AG10803 (cell line): Measurements from ENCODE around the gene NR2F1-AS1.
"Not testable (repeated sequence)": the region's sequence is repeated elsewhere in the genome, so short reads cannot be mapped to it uniquely, and the experiment has no call there.

Source experiments
- DNase-seq: peaks from one replicate; pipeline ENCODE4 v3.0.0; 2010; ENCODE audit warnings: low read depth
- H3K4me3 ChIP-seq: 2 replicates; pipeline ENCODE4 v1.5.1; 2011; ENCODE audit warnings: mild to moderate bottlenecking, low read length, control low read depth
- CTCF ChIP-seq: conservative IDR thresholded peaks from 2 replicates; pipeline ENCODE4 v1.5.1; 2011; ENCODE audit warnings: mild to moderate bottlenecking, low read length, control low read depth, inconsistent platforms

NR2F1-AS1 gene

GRCh38 chr5:93513298-93513697 lies 67.7 kb downstream of the NR2F1-AS1 start:
- no peak overlapping the region for H3K4me3 ChIP-seq
- TF ChIP-seq CTCF, result no peak
- no peak for DNase-seq

GRCh38 chr5:93512799-93513198 lies 68.2 kb downstream of the NR2F1-AS1 start:
- no peak overlapping the region for H3K4me3 ChIP-seq
- no peak for TF ChIP-seq CTCF
- peak; percentile 90 for DNase-seq

- no peak for DNase-seq
Observed at GRCh38 chr5:93511445-93511844, 69.6 kb downstream of the NR2F1-AS1 start.

GRCh38 chr5:93510626-93511380 lies 70.2 kb downstream of the NR2F1-AS1 start:
- no peak for DNase-seq
- no peak overlapping the region for H3K4me3 ChIP-seq
- TF ChIP-seq CTCF, result no peak

More at GRCh38 chr5:93511445-93511844, 69.6 kb downstream of the NR2F1-AS1 start:
- no peak for TF ChIP-seq CTCF
- no peak overlapping the region for H3K4me3 ChIP-seq

- not testable (repeated sequence) for H3K4me3 ChIP-seq
- peak; percentile 3 for DNase-seq
Observed at GRCh38 chr5:93505553-93505952, 75.5 kb downstream of the NR2F1-AS1 start.

GRCh38 chr5:93503598-93504067 lies 77.4 kb downstream of the NR2F1-AS1 start:
- TF ChIP-seq CTCF, result no peak
- peak; percentile 95 for DNase-seq
- H3K4me3 ChIP-seq, result no peak overlapping the region

- DNase-seq, result no peak
- H3K4me3 ChIP-seq, result no peak overlapping the region
- no peak for TF ChIP-seq CTCF
Observed at GRCh38 chr5:93497096-93497495, 83.9 kb downstream of the NR2F1-AS1 start.
